GM12878 (cell line): ENCODE data around the gene ANKRD28. TPM values are rescaled to one million over a fixed set of nuclear protein-coding genes. Genes with fewer than 3 reads are reported as not detected.

Experiments
- BCL11A ChIP-seq: IDR thresholded peaks from 2 replicates; pipeline ENCODE4 v1.6.1; 2011; ENCODE audit warnings: low read depth, low read length
- BHLHE40 ChIP-seq, 2 experiments: fragments of 450-650 bp in 1 of 2; IDR thresholded peaks; 2 replicates each; pipeline ENCODE4 v1.6.1; 2011 to 2017; ENCODE audit warnings: low read depth in 2 of 2, borderline replicate concordance in 1 of 2, improper control_type of control experiment in 1 of 2, low read length in 1 of 2, mild to moderate bottlenecking in 1 of 2
- CBFB ChIP-seq: IDR thresholded peaks from 2 replicates; pipeline ENCODE4 v1.6.1; 2016; ENCODE audit warnings: antibody characterized with exemption, low read depth
- CBX3 ChIP-seq: fragments of 200-600 bp; sonication (generic); IDR thresholded peaks from 2 replicates; pipeline ENCODE4 v1.6.1; 2016; ENCODE audit warnings: low read depth, borderline replicate concordance
- CREM ChIP-seq: IDR thresholded peaks from 2 replicates; pipeline ENCODE4 v1.6.1; 2014; ENCODE audit warnings: antibody characterized with exemption, low read depth
- EGR1 ChIP-seq, 2 experiments: IDR thresholded peaks; 1 replicate in 1 of 2; 2 replicates in 1 of 2; pipeline ENCODE4 v1.6.1; 2011 to 2012; ENCODE audit warnings: low read depth in 2 of 2, low read length in 2 of 2, borderline replicate concordance in 1 of 2, mild to moderate bottlenecking in 1 of 2, moderate library complexity in 1 of 2
- FOXM1 ChIP-seq: IDR thresholded peaks from 2 replicates; pipeline ENCODE4 v1.6.1; 2012; ENCODE audit warnings: low read depth, mild to moderate bottlenecking, inconsistent platforms, low read length, moderate library complexity
- JUNB ChIP-seq: IDR thresholded peaks from 2 replicates; pipeline ENCODE4 v1.6.1; 2016; ENCODE audit warnings: antibody characterized with exemption, mild to moderate bottlenecking
- KAT2A ChIP-seq: conservative IDR thresholded peaks from 2 replicates; pipeline ENCODE4 v1.6.1; 2011; ENCODE audit warnings: low read depth, low read length; ENCODE audit not compliant: control insufficient read depth
- NR2F1 ChIP-seq: fragments of 450-650 bp; conservative IDR thresholded peaks from 2 replicates; pipeline ENCODE4 v1.6.1; 2017; ENCODE audit warnings: mild to moderate bottlenecking
- POLR2AphosphoS5 ChIP-seq: IDR thresholded peaks from 2 replicates; pipeline ENCODE4 v1.6.1; 2011; ENCODE audit warnings: mild to moderate bottlenecking, low read length, inconsistent platforms
- RELA ChIP-seq: fragments of 450-650 bp; IDR thresholded peaks from 2 replicates; pipeline ENCODE4 v1.8.0; 2014; ENCODE audit warnings: borderline replicate concordance; ENCODE audit not compliant: partially characterized antibody
- SP1 ChIP-seq: IDR thresholded peaks from one replicate; pipeline ENCODE4 v1.6.1; 2011; ENCODE audit warnings: low read depth, low read length
- SRF ChIP-seq, 2 experiments: IDR thresholded peaks; 2 replicates each; pipeline ENCODE4 v1.6.1; 2011; ENCODE audit warnings: low read depth in 2 of 2, low read length in 2 of 2, mild to moderate bottlenecking in 1 of 2, moderate library complexity in 1 of 2
- WRNIP1 ChIP-seq: IDR thresholded peaks from 2 replicates; pipeline ENCODE4 v1.6.1; 2011; ENCODE audit warnings: low read depth, low read length, improper control_type of control experiment, borderline replicate concordance
- ZBED1 ChIP-seq: IDR thresholded peaks from 2 replicates; pipeline ENCODE4 v1.6.1; 2016; ENCODE audit warnings: borderline replicate concordance
- ZNF274 ChIP-seq: IDR thresholded peaks from one replicate; pipeline ENCODE4 v1.8.0; 2011; ENCODE audit not compliant: insufficient read length, insufficient read depth
- polyA plus RNA-seq, 11 experiments: library from polyadenylated mRNA; depleted of rRNA in 4 of 11; unstranded in 6 of 11; stranded (reverse) in 5 of 11; fragments of >200 nt; fragmentation: Nextera tagmentation in 4 of 11; fragmentation: Illumina TruSeq in 1 of 11; extraction: Ambion mirVana in 4 of 11; extraction: Trizol in 1 of 11; gene quantifications; 1 replicate in 1 of 11; 2 replicates in 10 of 11; pipeline versions ENCODE4 v1.2.1 to v1.2.3, GENCODE V29; 2011 to 2016; ENCODE audit warnings: inconsistent platforms in 2 of 11, missing spikeins in 2 of 11, low read depth in 1 of 11
- total RNA-seq, 4 experiments: library from RNA; depleted of rRNA in 3 of 4; stranded (reverse); fragments of >200 nt in 3 of 4; fragmentation: Illumina TruSeq in 1 of 4; extraction: Trizol in 1 of 4; gene quantifications; 2 replicates each; pipeline versions ENCODE4 v1.2.1 to v1.2.3, GENCODE V29; 2013 to 2021
- TF ChIP-seq, protein P1 (sequence below): IDR thresholded peaks from 2 replicates; pipeline ENCODE4 v1.6.1; 2011; ENCODE audit warnings: mild to moderate bottlenecking, low read depth, low read length, moderate library complexity; ENCODE audit not compliant: insufficient replicate concordance
- TF ChIP-seq, protein P2 (sequence below): IDR thresholded peaks from 2 replicates; pipeline ENCODE4 v1.6.1; 2012; ENCODE audit warnings: mild to moderate bottlenecking, low read depth, low read length
- TF ChIP-seq, protein P3 (sequence below): IDR thresholded peaks from 2 replicates; pipeline ENCODE4 v1.6.1; 2011; ENCODE audit warnings: low read depth, mild to moderate bottlenecking, low read length, moderate library complexity, borderline replicate concordance; ENCODE audit errors: extremely low read depth

The ANKRD28 gene
- total and polyA plus RNA-seq, 10 of the 15 experiments (the other 5 are each of a cell fraction or from before 2014, with no cell fraction given): 11.2 to 105 (median 38.3) TPM

DNA sequence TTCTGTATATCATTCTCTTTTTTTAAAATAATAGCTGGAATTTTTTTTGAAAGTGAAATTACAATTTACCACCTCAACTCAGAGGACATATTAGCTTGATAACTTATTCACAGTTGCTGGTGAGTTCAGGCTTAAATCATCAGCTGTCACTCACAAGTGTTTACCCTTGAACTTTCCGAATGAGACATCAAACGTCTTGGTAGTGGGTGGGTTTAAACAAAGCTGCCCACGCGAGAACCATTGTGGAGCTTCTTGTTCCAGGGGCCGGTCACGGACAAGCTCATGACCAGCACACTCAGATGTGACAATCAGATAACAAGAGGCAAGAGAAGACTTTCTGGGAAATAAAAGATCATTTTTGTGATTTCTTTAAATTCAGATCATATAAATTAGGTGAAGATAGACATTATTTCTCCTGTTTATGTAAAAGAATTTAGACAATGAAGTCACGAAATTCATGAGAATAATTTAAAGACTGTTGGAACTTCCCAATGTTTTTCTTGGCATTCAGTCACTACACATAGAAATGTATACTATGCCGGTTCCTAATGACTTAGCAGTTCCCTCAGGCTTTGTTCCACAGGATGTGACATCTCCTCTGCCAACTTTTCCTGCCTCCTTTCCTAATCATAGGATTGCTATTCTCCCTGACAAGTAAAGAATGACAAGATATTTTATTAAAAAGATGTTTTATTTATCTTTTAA lies 167.0 kb downstream of the ANKRD28 start (continued):
- TF ChIP-seq, protein P1, sequence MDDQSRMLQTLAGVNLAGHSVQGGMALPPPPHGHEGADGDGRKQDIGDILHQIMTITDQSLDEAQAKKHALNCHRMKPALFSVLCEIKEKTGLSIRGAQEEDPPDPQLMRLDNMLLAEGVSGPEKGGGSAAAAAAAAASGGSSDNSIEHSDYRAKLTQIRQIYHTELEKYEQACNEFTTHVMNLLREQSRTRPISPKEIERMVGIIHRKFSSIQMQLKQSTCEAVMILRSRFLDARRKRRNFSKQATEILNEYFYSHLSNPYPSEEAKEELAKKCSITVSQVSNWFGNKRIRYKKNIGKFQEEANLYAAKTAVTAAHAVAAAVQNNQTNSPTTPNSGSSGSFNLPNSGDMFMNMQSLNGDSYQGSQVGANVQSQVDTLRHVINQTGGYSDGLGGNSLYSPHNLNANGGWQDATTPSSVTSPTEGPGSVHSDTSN: peak; percentile 85
- TF ChIP-seq, protein P2, sequence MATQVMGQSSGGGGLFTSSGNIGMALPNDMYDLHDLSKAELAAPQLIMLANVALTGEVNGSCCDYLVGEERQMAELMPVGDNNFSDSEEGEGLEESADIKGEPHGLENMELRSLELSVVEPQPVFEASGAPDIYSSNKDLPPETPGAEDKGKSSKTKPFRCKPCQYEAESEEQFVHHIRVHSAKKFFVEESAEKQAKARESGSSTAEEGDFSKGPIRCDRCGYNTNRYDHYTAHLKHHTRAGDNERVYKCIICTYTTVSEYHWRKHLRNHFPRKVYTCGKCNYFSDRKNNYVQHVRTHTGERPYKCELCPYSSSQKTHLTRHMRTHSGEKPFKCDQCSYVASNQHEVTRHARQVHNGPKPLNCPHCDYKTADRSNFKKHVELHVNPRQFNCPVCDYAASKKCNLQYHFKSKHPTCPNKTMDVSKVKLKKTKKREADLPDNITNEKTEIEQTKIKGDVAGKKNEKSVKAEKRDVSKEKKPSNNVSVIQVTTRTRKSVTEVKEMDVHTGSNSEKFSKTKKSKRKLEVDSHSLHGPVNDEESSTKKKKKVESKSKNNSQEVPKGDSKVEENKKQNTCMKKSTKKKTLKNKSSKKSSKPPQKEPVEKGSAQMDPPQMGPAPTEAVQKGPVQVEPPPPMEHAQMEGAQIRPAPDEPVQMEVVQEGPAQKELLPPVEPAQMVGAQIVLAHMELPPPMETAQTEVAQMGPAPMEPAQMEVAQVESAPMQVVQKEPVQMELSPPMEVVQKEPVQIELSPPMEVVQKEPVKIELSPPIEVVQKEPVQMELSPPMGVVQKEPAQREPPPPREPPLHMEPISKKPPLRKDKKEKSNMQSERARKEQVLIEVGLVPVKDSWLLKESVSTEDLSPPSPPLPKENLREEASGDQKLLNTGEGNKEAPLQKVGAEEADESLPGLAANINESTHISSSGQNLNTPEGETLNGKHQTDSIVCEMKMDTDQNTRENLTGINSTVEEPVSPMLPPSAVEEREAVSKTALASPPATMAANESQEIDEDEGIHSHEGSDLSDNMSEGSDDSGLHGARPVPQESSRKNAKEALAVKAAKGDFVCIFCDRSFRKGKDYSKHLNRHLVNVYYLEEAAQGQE: no peak
- TF ChIP-seq ZBED1: no peak
- TF ChIP-seq, protein P3, sequence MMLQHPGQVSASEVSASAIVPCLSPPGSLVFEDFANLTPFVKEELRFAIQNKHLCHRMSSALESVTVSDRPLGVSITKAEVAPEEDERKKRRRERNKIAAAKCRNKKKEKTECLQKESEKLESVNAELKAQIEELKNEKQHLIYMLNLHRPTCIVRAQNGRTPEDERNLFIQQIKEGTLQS: no peak
- TF ChIP-seq BHLHE40 (IDR thresholded peaks at IDR 0.05; ENCODE audit: borderline replicate concordance in 1 of 2, low read depth in 2 of 2, low read length in 1 of 2): peak in 1 of 2 experiments; percentile 47; a peak in 2 of 4 replicates
- TF ChIP-seq SRF (IDR thresholded peaks at IDR 0.05; ENCODE audit: low read depth in 2 of 2, low read length in 2 of 2): no peak
- TF ChIP-seq POLR2AphosphoS5: no peak
- peak; percentile 47; the same call in 1 of the 2 replicates for TF ChIP-seq CREM
- no peak for TF ChIP-seq EGR1 (IDR thresholded peaks at IDR 0.05; ENCODE audit: borderline replicate concordance in 1 of 2, low read depth in 2 of 2, low read length in 2 of 2)
- TF ChIP-seq JUNB: peak; percentile 54
- no peak for TF ChIP-seq ZNF274
- TF ChIP-seq BCL11A: peak; percentile 10; the same call in 1 of the 2 replicates
- no peak for TF ChIP-seq RELA
- no peak for TF ChIP-seq CBFB
- TF ChIP-seq CBX3: no peak
- peak; percentile 27; the same call in 1 of the 2 replicates for TF ChIP-seq FOXM1
- TF ChIP-seq NR2F1: 0 out of 2 replicates have a peak, but pooled peaks have one; percentile 9
- no peak for TF ChIP-seq SP1
- no peak for TF ChIP-seq KAT2A
- TF ChIP-seq WRNIP1: no peak
- TF ChIP-seq, all 136 proteins: peak for 12
